HEK293T (cell line): ENCODE data around the gene PIH1D1.

Experiments used
- BHLHE40 ChIP-seq: fragments of 450-650 bp; IDR thresholded peaks from 2 replicates; pipeline ENCODE4 v1.6.1; 2016; ENCODE audit warnings: mild to moderate bottlenecking, moderate library complexity, borderline replicate concordance
- CTBP1 ChIP-seq: fragments of 450-650 bp; IDR thresholded peaks from 2 replicates; pipeline ENCODE4 v1.6.1; 2016; ENCODE audit warnings: borderline replicate concordance
- FOXK2 ChIP-seq: fragments of 450-650 bp; IDR thresholded peaks from 2 replicates; pipeline ENCODE4 v1.6.1; 2016; ENCODE audit warnings: mild to moderate bottlenecking
- HDGF ChIP-seq: fragments of 450-650 bp; IDR thresholded peaks from 2 replicates; pipeline ENCODE4 v1.6.1; 2017; ENCODE audit warnings: antibody characterized with exemption, borderline replicate concordance
- NFRKB ChIP-seq: fragments of 450-650 bp; IDR thresholded peaks from 2 replicates; pipeline ENCODE4 v1.6.1; 2016; ENCODE audit warnings: mild to moderate bottlenecking, moderate library complexity
- PKNOX1 ChIP-seq: fragments of 450-650 bp; IDR thresholded peaks from 2 replicates; pipeline ENCODE4 v1.6.1; 2016
- SP1 ChIP-seq: fragments of 450-650 bp; IDR thresholded peaks from 2 replicates; pipeline ENCODE4 v1.6.1; 2017
- TARDBP ChIP-seq: fragments of 450-650 bp; IDR thresholded peaks from 2 replicates; pipeline ENCODE4 v1.6.1; 2016

- no peak for TF ChIP-seq PKNOX1
- no peak for TF ChIP-seq SP1
- no peak for TF ChIP-seq BHLHE40
- no peak for TF ChIP-seq HDGF
- TF ChIP-seq FOXK2, result no peak
- peak; percentile 80 for TF ChIP-seq NFRKB
- TF ChIP-seq CTBP1, result no peak
- no peak; the same call in 1 of the 2 replicates for TF ChIP-seq TARDBP
Observed at GRCh38 chr19:49487277-49488045, 35.8 kb upstream of the PIH1D1 start, which contains the start of gene RPL13A.
